HK-2 (cell line): ENCODE data around the gene LRRC25.
"Not testable (repeated sequence)": the region's sequence is repeated elsewhere in the genome, so short reads cannot be mapped to it uniquely, and the experiment has no call there.

ENCODE experiments used
- DNase-seq: peaks from one replicate; pipeline ENCODE4 v3.0.0-alpha.2; 2018; ENCODE audit not compliant: unreplicated experiment

Gene LRRC25

DNA sequence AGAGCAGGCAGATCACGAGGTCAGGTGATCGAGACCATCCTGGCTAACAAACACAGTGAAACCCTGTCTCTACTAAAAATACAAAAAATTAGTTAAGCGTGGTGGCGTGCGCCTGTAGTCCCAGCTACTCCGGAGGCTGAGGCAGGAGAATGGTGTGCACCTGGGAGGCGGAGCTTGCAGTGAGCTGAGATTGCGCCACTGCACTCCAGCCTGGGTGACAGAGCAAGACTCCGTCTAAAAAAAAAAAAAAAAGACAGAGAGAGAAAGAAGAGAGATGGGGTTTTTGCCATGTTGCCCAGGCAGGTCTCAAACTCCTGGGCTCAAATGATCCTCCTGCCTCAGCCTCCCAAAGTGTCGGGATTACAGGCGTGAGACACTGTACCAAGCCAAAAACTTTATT is 8.3 kb upstream of the LRRC25 start:
- not testable (repeated sequence) for DNase-seq

DNA sequence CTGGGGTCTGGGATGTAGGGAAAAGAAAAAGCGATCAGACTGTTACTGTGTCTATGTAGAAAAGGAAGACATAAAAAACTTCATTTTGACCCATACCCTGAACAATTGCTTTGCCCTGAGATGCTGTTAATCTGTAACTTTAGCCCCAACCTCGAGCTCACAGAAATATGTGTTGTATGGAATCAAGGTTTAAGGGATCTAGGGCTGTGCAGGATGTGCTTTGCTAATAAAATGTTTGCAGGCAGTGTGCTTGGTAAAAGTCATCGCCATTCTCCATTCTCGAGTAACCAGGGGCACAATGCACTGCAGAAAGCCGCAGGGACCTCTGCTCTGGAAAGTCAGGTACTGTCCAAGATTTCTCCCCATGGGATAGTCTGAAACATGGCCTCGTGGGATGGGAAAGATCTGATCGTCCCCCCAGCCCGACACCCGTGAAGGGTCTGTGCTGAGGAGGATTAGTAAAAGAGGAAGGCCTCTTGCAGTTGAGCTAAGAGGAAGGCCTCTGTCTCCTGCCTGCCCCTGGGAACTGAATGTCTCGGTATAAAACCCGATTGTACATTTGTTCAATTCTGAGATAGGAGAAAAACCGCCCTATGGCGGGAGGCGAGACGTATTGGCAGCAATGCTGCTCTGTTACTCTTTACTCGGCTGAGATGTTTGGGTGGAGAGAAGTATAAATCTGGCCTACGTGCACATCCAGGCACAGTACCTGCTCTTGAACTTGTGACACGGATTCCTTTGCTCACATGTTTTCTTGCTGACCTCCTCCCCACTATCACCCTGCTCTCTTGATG is 5.2 kb upstream of the LRRC25 start:
- peak; percentile 21 for DNase-seq

DNA sequence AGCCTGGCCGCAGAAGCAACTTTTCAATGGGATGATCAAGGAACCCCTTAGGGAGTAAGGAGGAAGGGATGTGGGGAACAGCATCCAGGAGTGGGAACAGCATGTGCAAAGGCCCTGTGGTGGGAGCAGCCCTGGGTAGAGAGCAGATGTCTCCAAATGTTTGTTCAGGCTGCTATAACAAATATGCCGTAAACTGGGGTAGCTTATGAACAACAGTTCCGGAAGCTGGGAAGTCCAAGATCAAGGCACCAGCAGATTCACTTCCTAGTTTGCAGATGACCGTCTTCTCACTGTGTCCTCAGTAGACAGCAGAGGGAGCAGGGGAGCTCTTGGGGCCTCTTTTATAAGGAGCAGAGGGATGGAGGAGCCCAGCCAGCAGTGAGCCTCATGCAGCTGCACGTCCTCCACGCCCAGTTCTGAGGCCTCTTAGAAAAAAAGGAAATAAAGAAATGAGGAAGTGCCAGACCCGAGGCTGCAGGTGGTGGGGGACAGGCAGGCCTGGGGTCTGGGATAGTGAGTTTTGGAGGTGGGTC is 4.2 kb upstream of the LRRC25 start:
- DNase-seq = peak; percentile 82

DNA sequence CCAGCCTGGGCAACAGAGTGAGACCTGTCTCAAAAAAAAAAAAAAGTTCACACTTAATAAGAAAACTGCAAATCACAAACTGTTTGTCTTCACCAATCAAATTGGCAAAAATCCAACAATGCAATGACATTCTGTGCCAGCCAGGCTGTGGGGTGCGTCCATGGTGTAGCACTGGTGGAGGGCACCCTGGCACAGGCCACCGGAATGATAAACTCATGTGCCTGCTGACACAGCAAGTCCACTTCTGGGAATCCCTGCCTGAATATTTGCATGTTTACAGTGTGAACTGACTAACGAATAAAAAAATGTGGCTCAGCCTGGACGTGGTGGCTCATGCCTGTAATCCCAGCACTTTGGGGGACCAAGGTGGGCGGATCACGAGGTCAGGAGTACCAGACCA is 1.6 kb upstream of the LRRC25 start:
- peak; percentile 52 for DNase-seq

DNA sequence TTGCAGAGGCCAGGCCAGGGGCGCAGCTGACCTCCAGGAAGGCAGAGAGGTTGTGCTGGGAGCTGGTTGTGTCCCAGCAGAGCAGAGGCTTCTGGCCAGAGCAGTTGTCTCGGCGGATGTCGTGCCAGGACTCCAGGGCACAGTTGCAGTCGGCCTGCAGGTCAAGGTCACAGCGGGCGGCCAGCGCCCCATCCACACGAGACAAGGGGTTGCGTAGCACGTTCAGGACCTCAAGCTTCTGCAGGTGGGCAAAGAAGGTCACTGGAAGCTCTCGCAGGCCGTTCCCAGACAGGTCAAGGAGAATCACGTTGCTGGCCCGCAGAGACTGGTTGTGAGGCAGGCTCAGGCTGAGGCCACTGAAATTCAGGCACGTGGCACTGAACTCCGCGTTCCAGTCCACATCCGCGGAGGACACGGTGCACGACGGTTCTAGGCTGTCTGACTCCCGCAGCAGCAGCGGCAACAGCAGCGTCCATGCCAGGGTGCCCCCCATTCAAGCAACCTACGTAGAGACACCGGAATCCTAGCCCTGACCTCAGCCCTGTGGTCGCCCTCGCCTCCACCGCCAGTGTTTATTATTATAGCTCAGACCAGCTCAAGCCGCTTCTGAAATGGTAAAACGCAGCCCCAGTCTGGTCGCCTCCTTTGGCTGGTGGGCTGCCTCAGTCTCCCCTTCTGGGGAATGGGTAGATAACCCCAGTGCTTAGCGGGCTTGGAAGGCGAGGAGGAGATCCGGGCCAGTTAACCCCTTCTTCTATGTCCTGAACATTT is 766 bp downstream of the LRRC25 start:
- no peak for DNase-seq

DNA sequence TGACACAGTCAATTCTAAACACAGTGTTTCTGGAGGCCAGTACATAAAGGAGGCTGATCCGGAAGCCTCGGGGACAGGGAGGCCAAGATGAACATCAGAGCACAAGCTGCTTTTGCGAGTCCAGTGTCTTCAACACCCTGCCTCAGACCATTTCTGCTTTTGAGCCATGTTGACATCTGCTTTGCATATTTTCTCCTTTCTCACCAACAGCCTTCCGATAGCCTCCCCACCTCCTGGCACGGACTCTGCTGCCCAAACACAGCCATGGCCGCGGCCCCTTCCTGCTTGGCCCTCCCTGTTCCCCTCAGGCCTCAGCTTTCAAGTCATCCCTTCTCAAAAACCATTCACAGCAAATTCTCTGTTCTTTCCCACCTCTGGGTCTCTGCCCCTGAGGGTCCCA is 3.6 kb downstream of the LRRC25 start:
- DNase-seq = no peak

DNA sequence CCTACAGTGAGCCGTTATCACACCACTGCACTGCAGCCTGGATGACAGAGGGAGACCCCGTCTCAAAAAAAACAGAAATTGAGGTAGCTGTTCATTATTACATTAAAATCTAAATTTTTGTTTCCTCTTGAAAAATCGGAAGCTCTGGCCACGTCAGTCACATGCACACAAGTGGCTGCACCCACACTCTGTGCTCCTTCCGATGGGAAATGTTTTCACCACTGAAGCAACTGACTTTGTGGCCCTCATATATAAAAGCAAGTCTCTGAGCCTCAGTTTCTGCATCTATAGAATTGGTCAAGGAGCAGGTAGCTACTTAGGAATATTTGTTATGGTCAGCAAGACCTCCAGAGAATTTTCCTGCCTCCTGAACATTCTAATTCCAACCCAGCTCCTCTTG is 4.5 kb downstream of the LRRC25 start:
- no peak for DNase-seq

DNA sequence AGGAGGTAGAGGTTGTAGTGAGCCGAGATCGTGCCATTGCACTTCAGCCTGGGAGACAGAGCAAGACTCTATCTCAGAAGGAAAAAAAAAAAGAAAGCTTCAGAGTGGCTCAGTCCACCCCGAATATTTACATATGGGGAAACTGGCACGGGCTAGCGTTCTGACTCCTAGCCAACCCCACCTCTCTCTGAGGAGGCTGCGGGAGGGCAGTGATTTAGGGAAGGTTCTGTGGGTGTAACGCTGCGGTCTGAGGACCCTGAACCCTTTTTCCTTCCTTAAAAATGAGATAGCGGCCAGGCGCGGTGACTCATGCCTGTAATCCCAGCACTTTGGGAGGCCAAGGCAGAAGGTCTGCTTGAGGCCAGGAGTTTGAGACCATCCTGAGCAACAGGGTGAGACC is 5.0 kb downstream of the LRRC25 start:
- no peak for DNase-seq

DNA sequence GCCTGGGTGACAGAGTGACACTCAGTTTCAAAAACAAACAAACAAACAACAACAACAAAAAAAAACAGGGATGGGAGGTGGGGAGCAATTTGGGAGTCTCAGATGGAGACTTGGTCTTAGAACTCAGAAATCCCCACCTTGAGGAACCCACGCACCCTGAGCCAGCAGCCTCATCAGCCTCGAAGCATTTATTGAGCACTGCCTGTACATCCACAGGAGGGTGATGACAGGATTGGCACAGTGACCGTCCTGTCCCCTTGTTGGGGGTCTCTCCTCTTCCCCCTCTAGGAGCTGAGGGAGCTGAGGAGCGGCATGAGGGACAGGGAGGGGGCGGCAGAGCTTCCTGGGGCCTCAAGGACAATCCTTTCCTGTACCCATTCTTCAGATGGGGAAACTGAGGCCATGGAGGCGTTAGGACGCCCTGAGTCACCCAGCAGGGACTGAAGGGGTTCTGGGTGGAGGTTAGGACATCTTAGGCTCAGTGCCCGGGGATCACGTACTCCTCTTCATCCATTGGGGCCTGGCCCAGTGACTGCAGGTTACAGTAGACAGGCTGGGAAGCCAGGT is 5.8 kb downstream of the LRRC25 start:
- DNase-seq = no peak

DNA sequence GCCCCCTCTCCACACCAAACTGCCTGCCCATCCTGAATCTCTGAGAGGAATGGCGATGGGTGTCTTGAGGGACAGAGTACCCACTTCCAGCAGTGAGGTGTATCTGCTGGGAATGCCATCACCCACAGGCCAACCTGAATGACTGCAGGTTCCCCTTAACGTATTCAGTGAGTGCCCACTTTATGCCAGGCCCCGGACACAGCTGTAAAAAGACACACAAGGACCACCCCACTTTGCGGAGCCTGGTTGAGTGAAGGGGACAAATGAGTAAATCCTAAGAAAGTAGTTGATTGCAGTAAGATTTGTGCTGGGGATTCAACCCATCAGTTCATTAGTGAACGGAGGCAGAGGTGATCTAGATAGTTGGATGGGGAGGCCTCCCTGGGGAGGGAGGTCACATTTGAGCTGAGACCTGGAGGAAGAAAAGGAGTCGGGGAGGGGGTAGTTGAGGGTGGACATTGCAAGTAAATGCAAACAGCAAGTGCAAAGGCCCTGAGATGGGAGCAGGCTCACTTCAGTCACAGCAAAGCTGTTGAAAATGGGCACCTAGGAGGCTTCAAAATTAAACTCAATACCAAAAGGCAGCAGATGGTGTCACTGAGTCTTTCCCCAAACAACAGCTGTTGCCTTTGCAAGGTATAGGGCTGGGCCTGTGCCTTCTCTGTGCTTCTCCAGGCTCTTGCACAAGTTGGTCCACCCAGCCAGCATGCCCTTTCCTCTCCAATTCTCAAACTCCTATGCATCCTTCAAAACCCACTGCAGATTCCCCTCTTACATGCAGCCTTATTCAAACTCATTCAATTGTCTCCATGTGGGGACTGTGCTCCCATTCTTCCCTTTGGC is 7.1 kb downstream of the LRRC25 start:
- DNase-seq = no peak

DNA sequence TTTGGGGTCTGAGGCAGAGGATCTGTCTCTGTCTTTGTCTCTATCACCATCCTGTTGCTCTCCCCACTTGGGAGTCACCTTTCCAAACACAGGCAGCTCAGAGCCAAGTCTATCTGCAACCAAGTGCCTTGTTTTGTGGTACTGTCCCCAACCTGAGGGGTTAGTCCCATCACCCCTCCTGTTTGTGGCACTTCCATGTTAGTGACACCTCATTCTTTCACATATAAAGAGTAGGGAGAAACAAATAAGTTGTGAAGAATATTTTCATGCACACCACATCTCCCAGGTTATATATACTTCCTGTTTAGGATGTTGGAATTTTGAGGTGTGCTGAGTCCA is 7.7 kb downstream of the LRRC25 start:
- DNase-seq = no peak

DNA sequence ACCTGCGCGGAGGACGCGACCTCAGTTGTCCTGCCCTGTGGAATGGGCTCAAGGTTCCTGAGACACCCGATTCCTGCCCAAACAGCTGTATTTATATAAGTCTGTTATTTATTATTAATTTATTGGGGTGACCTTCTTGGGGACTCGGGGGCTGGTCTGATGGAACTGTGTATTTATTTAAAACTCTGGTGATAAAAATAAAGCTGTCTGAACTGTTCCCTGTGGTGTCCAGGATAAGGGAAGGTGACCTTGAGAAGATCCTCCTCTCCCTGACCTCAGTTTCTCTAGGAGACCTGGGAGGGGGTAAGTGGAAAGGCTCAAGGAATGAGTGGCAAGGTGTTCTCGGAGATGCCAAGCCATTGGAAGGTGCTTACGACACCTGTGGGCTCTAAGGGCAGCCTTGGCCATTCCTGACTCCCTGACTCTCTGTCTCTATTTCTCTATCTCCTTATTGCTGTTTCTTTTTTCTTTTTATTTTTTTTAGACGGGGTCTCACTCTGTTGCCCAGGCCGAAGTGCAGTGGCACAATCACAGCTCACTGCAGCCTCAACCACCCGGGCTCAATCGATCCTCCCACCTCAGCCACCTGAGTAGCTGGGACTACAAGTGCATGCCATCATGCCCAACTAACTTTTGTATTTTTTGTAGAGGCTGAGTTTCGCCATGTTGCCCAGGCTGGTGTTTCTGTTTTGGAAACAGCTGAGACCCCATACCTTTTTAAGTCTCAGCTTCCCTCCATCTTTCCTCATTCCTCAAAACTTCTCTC is 8.3 kb downstream of the LRRC25 start:
- no peak for DNase-seq

DNA sequence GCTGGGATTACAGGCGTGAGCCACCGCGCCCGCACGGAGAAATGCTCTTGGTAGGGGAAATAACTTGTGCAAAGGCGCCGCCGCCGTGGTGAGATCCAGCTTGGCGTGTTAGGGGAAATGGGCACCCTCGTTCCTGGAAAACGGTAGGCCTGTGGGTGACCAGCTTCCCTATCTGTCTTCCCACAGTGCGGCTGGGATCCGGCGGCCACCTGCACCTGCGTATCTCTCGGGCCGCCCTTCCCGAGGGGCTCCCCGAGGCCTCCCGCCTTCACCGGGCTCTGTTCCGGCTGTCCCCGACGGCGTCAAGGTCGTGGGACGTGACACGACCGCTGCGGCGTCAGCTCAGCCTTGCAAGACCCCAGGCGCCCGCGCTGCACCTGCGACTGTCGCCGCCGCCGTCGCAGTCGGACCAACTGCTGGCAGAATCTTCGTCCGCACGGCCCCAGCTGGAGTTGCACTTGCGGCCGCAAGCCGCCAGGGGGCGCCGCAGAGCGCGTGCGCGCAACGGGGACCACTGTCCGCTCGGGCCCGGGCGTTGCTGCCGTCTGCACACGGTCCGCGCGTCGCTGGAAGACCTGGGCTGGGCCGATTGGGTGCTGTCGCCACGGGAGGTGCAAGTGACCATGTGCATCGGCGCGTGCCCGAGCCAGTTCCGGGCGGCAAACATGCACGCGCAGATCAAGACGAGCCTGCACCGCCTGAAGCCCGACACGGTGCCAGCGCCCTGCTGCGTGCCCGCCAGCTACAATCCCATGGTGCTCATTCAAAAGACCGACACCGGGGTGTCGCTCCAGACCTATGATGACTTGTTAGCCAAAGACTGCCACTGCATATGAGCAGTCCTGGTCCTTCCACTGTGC is 9.1 kb downstream of the LRRC25 start:
- DNase-seq = peak; percentile 77

DNA sequence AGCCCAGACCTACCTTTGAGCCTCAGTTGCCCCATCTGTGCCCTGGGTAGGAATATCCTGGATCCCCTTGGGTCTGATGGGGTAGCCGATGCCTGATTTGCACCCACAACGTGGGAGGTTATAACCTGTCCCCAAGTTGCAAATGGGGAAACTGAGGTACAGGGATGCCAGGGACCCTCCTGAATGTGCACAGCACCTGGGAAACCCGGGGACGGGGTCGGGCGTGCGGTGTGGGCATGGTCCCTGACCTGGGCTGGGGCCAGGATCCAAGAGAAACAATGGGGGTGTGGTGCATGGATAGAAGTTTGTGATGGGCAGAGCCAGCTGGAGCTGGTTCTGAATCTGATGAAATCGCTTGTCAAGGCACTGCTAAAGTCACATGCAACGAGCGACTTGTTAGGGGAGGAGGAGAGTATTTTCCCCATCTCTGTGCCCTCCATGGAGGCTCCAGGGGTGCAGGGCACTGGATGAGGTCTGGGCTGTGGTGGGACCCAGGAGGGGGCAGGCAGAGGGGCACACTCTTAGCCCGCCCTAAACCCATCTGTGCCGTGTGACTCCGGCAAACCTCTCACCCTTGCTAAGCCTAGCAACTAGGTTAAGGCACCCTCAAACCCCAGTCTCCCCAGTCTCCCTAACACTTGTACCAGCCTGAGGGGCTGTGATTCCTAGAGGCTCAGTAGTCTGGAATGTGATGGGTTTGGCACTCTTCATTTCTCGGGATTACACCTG is 10.7 kb downstream of the LRRC25 start:
- no peak for DNase-seq

DNA sequence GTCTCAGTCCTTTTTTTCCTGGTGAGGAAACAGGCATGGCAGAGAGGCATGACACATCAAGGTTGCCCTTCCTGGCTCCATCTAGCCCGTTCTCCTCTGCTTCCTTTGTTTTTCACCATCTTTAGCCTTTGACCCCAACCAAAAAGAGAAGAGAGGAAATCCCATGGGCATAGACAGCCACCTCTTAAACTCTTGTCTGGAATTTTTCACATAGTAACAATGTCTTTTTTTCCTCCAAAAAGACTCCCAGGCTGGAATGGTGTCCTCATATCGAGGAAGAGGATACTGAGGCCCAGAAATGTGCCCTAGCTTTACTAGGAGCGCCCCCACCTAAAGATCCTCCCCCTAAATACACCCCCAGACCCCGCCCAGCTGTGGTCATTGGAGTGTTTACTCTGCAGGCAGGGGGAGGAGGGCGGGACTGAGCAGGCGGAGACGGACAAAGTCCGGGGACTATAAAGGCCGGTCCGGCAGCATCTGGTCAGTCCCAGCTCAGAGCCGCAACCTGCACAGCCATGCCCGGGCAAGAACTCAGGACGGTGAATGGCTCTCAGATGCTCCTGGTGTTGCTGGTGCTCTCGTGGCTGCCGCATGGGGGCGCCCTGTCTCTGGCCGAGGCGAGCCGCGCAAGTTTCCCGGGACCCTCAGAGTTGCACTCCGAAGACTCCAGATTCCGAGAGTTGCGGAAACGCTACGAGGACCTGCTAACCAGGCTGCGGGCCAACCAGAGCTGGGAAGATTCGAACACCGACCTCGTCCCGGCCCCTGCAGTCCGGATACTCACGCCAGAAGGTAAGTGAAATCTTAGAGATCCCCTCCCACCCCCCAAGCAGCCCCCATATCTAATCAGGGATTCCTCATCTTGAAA is 11.5 kb downstream of the LRRC25 start, which contains the start of gene GDF15:
Gene GDF15, plus strand, starts transcription at position 484 of the 868 bp plus-strand sequence. Its CDS starts 32 bp downstream, at position 516.
- DNase-seq = peak; percentile 89

DNA sequence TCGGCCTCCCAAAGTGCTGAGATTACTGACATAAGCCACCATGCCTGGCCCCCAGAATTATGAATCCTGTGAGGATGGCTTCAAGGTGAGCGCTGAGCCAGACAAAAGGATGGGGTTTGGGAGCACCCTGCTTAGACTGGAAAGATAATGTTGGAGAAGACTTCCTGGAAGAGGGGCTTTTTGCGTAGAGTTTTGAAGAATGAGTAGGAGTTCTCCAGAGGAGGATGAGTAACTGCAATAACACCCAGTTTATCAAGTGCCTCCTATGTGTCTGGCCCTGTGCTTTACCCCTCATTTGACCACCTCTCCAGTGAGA is 12.1 kb downstream of the LRRC25 start:
- DNase-seq = no peak

DNA sequence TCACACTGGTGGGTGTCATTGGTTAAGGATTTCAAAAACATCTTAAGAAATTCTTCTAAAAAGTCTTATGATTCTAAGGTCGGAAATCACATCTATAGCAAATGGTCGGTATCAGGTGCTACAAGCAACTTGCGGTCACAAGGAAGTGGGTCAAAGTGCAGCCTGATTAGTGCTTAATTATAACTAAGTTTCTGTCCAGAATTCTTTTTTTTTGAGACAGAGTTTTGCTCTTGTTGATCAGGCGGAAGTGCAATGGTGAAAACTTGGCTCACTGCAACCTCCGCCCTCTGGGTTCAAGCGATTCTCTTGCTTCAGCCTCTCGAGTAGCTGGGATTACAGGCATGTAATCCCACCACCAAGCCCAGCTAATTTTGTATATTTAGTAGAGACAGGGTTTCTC is 12.6 kb downstream of the LRRC25 start:
- no peak for DNase-seq

DNA sequence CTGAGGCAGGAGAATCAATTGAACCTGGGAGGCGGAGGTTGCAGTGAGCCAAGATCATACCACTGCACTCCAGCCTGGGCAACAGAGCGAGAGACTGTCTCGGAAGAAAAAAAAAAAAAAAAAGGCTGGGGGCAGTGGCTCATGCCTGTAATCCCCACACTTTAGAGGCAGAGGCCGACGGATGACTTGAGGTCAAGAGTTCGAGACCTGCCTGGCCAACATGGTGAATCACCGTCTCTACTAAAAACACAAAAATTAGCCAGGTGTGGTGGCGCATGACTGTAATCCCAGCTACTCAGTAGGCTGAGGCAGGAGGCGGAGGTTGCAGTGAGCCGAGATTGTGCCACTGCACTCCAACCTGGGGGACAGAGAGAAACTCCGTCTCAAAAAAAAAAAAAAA is 13.8 kb downstream of the LRRC25 start:
- DNase-seq = peak; percentile 73

DNA sequence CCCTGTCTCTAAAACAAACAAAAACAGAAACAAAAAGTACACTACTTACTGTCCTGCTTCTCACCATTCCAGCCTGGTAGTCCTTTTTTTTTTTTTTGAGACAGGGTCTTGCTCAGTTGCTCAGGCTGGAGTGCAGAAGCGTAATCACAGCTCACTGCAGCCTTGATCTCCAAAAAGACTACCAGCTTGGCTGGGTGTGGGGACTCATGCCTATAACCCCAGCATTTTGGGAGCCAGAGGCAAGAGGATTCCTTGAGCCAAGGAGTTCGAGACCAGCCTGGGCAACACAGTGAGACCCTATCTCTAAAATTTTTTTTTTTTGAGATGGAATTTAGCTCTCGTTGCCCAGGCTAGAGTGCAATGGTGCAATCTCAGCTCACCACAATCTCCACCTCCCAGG is 16.6 kb downstream of the LRRC25 start:
- DNase-seq = no peak
